ENCODE measurements around the gene CHML.
A peak's percentile ranks its signal among the peaks of the same experiment; 100 is the strongest.

Gene CHML

DNA sequence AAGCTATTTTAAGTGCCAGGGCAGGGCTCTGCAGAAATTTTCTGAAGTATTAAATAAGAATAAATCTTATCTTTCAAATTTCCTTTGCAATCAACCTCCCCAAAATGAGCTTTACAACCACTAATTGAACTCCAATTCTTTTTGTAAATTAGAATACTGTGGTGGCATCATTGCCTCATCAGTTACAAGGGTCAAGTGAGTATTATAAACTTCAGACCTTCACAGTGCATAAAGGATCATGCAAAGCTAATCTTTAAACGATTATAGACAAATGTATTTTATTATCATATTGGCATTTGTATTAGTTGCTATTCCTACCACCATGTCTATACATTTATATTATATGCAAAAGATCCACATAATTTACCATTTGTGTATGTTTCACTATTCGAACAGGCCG, 7.2 kb downstream of the CHML start:
- H3K27ac ChIP-seq, result no peak overlapping the region
- TF ChIP-seq, protein P1, sequence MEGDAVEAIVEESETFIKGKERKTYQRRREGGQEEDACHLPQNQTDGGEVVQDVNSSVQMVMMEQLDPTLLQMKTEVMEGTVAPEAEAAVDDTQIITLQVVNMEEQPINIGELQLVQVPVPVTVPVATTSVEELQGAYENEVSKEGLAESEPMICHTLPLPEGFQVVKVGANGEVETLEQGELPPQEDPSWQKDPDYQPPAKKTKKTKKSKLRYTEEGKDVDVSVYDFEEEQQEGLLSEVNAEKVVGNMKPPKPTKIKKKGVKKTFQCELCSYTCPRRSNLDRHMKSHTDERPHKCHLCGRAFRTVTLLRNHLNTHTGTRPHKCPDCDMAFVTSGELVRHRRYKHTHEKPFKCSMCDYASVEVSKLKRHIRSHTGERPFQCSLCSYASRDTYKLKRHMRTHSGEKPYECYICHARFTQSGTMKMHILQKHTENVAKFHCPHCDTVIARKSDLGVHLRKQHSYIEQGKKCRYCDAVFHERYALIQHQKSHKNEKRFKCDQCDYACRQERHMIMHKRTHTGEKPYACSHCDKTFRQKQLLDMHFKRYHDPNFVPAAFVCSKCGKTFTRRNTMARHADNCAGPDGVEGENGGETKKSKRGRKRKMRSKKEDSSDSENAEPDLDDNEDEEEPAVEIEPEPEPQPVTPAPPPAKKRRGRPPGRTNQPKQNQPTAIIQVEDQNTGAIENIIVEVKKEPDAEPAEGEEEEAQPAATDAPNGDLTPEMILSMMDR (IDR thresholded peaks at IDR 0.05), result no peak
- no peak for TF ChIP-seq ZFX (IDR thresholded peaks at IDR 0.05; ENCODE audit: borderline replicate concordance)

DNA sequence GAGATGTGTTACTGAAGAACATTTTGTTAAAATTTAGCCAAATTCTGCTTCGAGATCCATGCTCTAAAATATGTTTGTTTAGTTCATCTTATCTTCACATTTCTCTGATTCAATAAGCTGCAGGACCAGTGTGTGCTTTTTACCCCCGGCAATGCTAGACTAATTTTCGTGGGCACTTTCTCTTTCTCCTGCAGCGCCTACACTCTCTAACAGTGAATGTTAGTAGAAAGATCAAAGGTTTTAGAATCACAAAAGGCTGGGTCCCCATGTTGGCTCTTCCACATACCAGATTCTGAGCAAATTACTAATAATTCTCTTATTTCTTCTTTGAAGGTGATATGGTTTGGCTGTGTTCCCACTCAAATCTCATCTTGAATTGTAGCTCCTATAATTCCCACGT, 8.5 kb downstream of the CHML start:
- TF ChIP-seq, protein P1 (IDR thresholded peaks at IDR 0.05), result no peak
- no peak for TF ChIP-seq ZFX (IDR thresholded peaks at IDR 0.05; ENCODE audit: borderline replicate concordance)
- H3K27ac ChIP-seq, result no peak overlapping the region

- TF ChIP-seq, protein P1 (IDR thresholded peaks at IDR 0.05), result no peak
- TF ChIP-seq ZFX (IDR thresholded peaks at IDR 0.05; ENCODE audit: borderline replicate concordance), result no peak
- H3K27ac ChIP-seq, result no peak overlapping the region
Observed at GRCh38 chr1:241630899-241631298, 9.3 kb downstream of the CHML start.

DNA sequence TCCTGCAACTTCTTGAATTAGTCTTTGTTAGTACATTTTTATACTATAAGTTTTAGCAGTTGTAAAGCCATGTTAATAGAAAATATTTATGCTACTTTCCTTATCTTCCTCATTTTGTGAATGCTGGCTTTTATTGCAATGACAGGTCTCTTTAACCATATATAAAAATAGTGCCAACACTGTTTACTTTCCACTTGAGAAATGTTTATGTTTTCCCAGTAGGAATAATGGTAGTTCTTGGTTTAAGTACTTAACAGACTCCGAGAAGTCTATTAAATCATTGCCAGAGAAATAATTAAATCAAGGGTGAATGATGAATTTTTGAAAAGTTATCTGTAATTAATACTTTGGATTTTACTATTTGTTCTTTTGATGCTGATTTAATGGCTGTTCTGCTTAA, 9.7 kb downstream of the CHML start:
- TF ChIP-seq ZFX (IDR thresholded peaks at IDR 0.05; ENCODE audit: borderline replicate concordance), result no peak
- TF ChIP-seq, protein P1 (IDR thresholded peaks at IDR 0.05), result no peak
- no peak overlapping the region for H3K27ac ChIP-seq

DNA sequence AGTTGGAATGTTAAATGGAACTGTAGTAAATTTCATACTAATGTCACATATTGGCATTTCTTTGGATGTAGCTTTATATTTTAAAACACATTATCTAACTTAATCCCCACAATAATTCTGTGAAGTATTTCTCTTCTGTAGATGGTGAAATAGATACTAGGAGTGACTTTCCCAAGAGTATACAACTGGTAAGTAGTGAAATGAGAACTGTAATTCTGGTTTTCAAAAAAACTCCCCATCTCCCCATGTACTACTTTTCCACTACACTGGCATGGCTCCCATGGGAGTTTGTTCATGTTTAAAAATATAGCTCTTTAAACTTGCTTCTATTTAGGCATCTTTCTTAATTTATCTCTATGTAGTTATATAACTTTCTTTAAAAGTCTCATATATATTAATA, 10.2 kb downstream of the CHML start:
- H3K27ac ChIP-seq, result no peak overlapping the region
- TF ChIP-seq ZFX (IDR thresholded peaks at IDR 0.05; ENCODE audit: borderline replicate concordance), result no peak
- TF ChIP-seq, protein P1 (IDR thresholded peaks at IDR 0.05), result no peak

DNA sequence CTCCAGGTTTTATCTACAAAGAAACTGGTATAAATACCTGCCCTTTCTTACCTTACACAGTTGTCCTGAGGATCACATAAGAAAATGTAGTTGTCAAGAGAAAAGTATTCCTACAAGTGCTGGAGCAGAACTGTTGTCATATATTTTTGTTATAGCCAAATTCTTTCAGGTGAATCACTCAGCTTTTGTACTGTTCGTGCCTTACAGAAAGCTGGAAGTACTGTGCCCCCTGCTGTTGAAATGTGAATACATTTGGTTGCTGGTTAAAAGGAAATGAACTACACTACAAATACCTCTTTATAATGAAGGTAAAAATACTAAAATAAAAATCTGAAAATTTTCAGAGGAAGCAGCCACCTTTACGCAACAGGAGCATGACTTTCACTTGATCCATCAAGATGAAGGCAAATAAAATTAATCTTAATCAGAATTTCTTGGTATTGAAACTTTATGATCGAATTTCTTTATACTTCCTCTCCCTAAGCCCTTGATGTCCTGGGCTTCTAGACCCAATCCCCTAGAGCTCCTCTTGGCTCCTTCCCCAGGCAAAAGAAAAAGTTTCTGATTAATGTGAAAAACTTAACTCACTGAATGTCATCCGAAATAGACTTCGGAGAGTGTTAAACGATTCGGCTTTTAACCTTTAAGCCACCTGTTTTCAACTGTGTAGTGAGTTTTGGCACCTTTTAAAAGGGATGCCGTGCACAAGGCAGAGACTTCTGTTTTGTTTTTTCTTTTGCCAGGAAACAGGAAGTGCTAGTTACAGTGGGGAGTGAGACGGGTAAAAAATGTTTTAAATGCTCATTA, 12.5 kb downstream of the CHML start:
- no peak for TF ChIP-seq ZFX (IDR thresholded peaks at IDR 0.05; ENCODE audit: borderline replicate concordance)
- TF ChIP-seq, protein P1 (IDR thresholded peaks at IDR 0.05), result peak; percentile 88
- no peak overlapping the region for H3K27ac ChIP-seq

DNA sequence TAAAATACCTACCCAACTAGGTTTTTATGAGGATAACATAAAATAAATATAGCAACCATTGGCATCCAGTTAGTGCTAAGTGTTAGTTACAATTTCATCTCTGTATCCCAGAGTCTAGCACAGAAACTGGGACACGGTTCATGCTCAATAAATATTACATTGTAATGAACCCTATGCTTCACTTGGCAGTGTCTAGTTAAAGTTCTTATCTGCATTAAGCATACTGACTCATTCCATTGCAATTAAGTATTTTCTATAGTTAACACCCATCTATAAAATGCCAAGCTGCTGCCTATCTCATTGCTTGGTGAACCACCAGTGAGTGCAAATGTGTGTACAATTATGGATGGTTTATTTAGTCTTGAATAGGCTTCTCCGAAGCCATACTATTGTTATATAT, 15.2 kb downstream of the CHML start:
- TF ChIP-seq, protein P1 (IDR thresholded peaks at IDR 0.05), result no peak
- TF ChIP-seq ZFX (IDR thresholded peaks at IDR 0.05; ENCODE audit: borderline replicate concordance), result no peak
- H3K27ac ChIP-seq, result no peak overlapping the region

All from 22Rv1 (cell line).